CD14-positive monocyte (primary cell): ENCODE results near the gene PAXX. TPM values are rescaled to one million over a fixed set of nuclear protein-coding genes. Genes with fewer than 3 reads are reported as not detected.

Experiments
- DNase-seq, 3 donors: peaks; one replicate each; pipeline ENCODE4 v3.0.0-alpha.2; 2011 to 2022
- H2AFZ ChIP-seq: 2 replicates; pipeline ENCODE4 v1.6.0; 2012; ENCODE audit warnings: mild to moderate bottlenecking, low read depth, low read length, inconsistent platforms; ENCODE audit not compliant: insufficient read depth, poor library complexity, severe bottlenecking
- H3K27ac ChIP-seq, 2 donors: 1 replicate in 1 of 2; 2 replicates in 1 of 2; pipeline ENCODE4 v1.5.1; 2012 to 2013; ENCODE audit warnings: low read length in 2 of 2, control low read depth in 1 of 2, inconsistent platforms in 1 of 2, low read depth in 1 of 2, mild to moderate bottlenecking in 1 of 2
- H3K27me3 ChIP-seq, 2 donors: one replicate each; pipeline versions ENCODE4 v1.6.0 to v1.6.1; 2011 to 2013; ENCODE audit warnings: low read length in 2 of 2; ENCODE audit not compliant: control insufficient read depth in 2 of 2, insufficient read depth in 2 of 2
- H3K36me3 ChIP-seq, 2 donors: replicated peaks in 1 of 2; 1 replicate in 1 of 2; 2 replicates in 1 of 2; pipeline versions ENCODE4 v1.5.1 to v1.6.1; 2012 to 2013; ENCODE audit warnings: low read length in 2 of 2, control low read depth in 1 of 2, inconsistent platforms in 1 of 2, mild to moderate bottlenecking in 1 of 2; ENCODE audit not compliant: insufficient read depth in 2 of 2, control insufficient read depth in 1 of 2
- H3K4me1 ChIP-seq, 2 donors: 1 replicate in 1 of 2; 2 replicates in 1 of 2; pipeline versions ENCODE4 v1.5.1 to v1.6.1; 2012 to 2013; ENCODE audit warnings: low read length in 2 of 2, control low read depth in 1 of 2, inconsistent platforms in 1 of 2, mild to moderate bottlenecking in 1 of 2, moderate library complexity in 1 of 2; ENCODE audit not compliant: insufficient read depth in 2 of 2, control insufficient read depth in 1 of 2
- H3K4me2 ChIP-seq: replicated peaks from 2 replicates; pipeline ENCODE3; 2012; ENCODE audit warnings: low read length, moderate library complexity, mild to moderate bottlenecking; ENCODE audit not compliant: poor library complexity, severe bottlenecking; ENCODE audit errors: extremely low read depth
- H3K4me3 ChIP-seq, 3 experiments: fragments of 200-600 bp in 1 of 3; sonication (generic) in 1 of 3; replicated peaks in 1 of 3; 1 replicate in 2 of 3; 2 replicates in 1 of 3; pipeline ENCODE4 v1.5.1; 2011 to 2013; ENCODE audit warnings: low read length in 3 of 3, mild to moderate bottlenecking in 3 of 3, control low read depth in 2 of 3, low read depth in 2 of 3, inconsistent platforms in 1 of 3, moderate library complexity in 1 of 3
- H3K79me2 ChIP-seq: 2 replicates; pipeline ENCODE4 v1.6.0; 2012; ENCODE audit warnings: mild to moderate bottlenecking, control low read depth, inconsistent platforms, low read length, moderate library complexity; ENCODE audit not compliant: insufficient read depth
- H3K9ac ChIP-seq: 2 replicates; pipeline ENCODE4 v1.6.0; 2017; ENCODE audit warnings: low read length, mild to moderate bottlenecking; ENCODE audit not compliant: insufficient read depth, poor library complexity, severe bottlenecking
- H3K9me3 ChIP-seq, 2 donors: replicated peaks in 1 of 2; 1 replicate in 1 of 2; 2 replicates in 1 of 2; pipeline versions ENCODE4 v1.5.1 to v1.6.1; 2012 to 2013; ENCODE audit warnings: low read length in 2 of 2, control low read depth in 1 of 2; ENCODE audit not compliant: control insufficient read depth in 1 of 2, insufficient read depth in 1 of 2
- H4K20me1 ChIP-seq: 2 replicates; pipeline ENCODE4 v1.6.0; 2012; ENCODE audit warnings: mild to moderate bottlenecking, low read length, control low read depth, moderate library complexity; ENCODE audit not compliant: insufficient read depth
- H3K27ac Mint-ChIP-seq, 7 donors: one replicate each; pipeline ENCODE4 v1.8.0; 2020; ENCODE audit warnings: mild to moderate bottlenecking in 7 of 7, mixed read lengths in 7 of 7, moderate library complexity in 6 of 7, inconsistent platforms in 2 of 7
- H3K27me3 Mint-ChIP-seq, 3 donors: one replicate each; pipeline ENCODE4 v1.8.0; 2021 to 2022; ENCODE audit warnings: low read depth in 3 of 3, mild to moderate bottlenecking in 3 of 3, mixed read lengths in 3 of 3, moderate library complexity in 3 of 3, inconsistent platforms in 1 of 3
- H3K36me3 Mint-ChIP-seq, 2 donors: one replicate each; pipeline ENCODE4 v1.8.0; 2020; ENCODE audit warnings: mixed read lengths in 2 of 2, inconsistent platforms in 1 of 2, mild to moderate bottlenecking in 1 of 2
- H3K4me1 Mint-ChIP-seq: one replicate; pipeline ENCODE4 v1.8.0; 2020; ENCODE audit warnings: mild to moderate bottlenecking, mixed read lengths
- H3K4me3 Mint-ChIP-seq, 2 donors: one replicate each; pipeline ENCODE4 v1.8.0; 2020; ENCODE audit warnings: mild to moderate bottlenecking in 2 of 2, mixed read lengths in 2 of 2, moderate library complexity in 1 of 2
- H3K9me3 Mint-ChIP-seq, 7 donors: one replicate each; pipeline ENCODE4 v1.8.0; 2020 to 2022; ENCODE audit warnings: mixed read lengths in 7 of 7, mild to moderate bottlenecking in 6 of 7, moderate library complexity in 6 of 7, inconsistent platforms in 2 of 7
- CTCF ChIP-seq: fragments of 200-600 bp; IDR thresholded peaks from one replicate; pipeline ENCODE4 v1.8.0; 2022; ENCODE audit warnings: antibody characterized with exemption, mild to moderate bottlenecking
- WGBS: methylation state at CpG from one replicate; pipeline ENCODE4 v1.1.5; 2013; ENCODE audit warnings: missing lambda C conversion rate; ENCODE audit not compliant: insufficient coverage; 5-methylcytosine and 5-hydroxymethylcytosine counted together
- intact Hi-C, 2 donors: fragments of 100-400 bp; cut with micrococcal nuclease; formaldehyde crosslinking; loops; one replicate each; pipeline versions ENCODE4 v1.15.0 to v1.15.1; 2023
- polyA plus RNA-seq, 3 donors: library from polyadenylated mRNA; depleted of rRNA in 1 of 3; unstranded in 2 of 3; stranded (reverse) in 1 of 3; fragments of 300-500 nt in 2 of 3; fragments of >200 nt in 1 of 3; fragmentation: Illumina TruSeq in 2 of 3; gene quantifications; 1 replicate in 2 of 3; 2 replicates in 1 of 3; pipeline ENCODE4 v1.2.3, GENCODE V29; 2012 to 2021

The PAXX gene
- polyA plus RNA-seq, 3 donors = 35.3 to 92.9 (median 40.7) TPM

GRCh38 chr9:137009217-137009616 is 17.0 kb downstream of the PAXX start:
- H3K4me1 ChIP-seq = no peaks in the 10 kb centered on the region
- intact Hi-C loops = no loop called here
- H3K27ac Mint-ChIP-seq = no peak overlapping the region
- no peak overlapping the region for H3K9ac ChIP-seq
- H3K9me3 Mint-ChIP-seq = peaks cover 4 to 16% (median 7%) of the 10 kb centered on the region in 7 donors
- 100% methylated on average over 6 of the region's 18 CpGs for WGBS
- no peaks in the 10 kb centered on the region for H3K79me2 ChIP-seq
- no peak overlapping the region for H3K4me2 ChIP-seq
- no peak overlapping the region for H3K4me3 ChIP-seq
- no peak overlapping the region for H2AFZ ChIP-seq
- H3K27me3 ChIP-seq = no peaks in the 10 kb centered on the region
- no peaks in the 10 kb centered on the region for H3K36me3 ChIP-seq
- H3K27me3 Mint-ChIP-seq = peaks cover 5 to 8% (median 6%) of the 10 kb centered on the region in 3 donors
- peaks cover 3% of the 10 kb centered on the region for H3K4me1 Mint-ChIP-seq
- no peaks in the 10 kb centered on the region for H4K20me1 ChIP-seq
- peaks cover 0 to 10% of the 10 kb centered on the region in 2 donors for H3K9me3 ChIP-seq
- DNase-seq = no peak
- no peak overlapping the region for H3K4me3 Mint-ChIP-seq
- no peak overlapping the region for H3K27ac ChIP-seq
- H3K36me3 Mint-ChIP-seq = peaks cover 4 to 17% of the 10 kb centered on the region in 2 donors
- TF ChIP-seq CTCF = no peak

GRCh38 chr9:137009938-137010732 is 17.9 kb downstream of the PAXX start:
- no peak overlapping the region for H3K4me3 Mint-ChIP-seq
- no peak overlapping the region for H3K27ac Mint-ChIP-seq
- Histone ChIP-seq H2AFZ (no peak overlapping the region), H3K27ac (no peak overlapping the region), H3K4me1 (no peaks in the 10 kb centered on the region), H3K4me3 (no peak overlapping the region), H3K9me3 (peaks cover 0 to 3% of the 10 kb centered on the region in 2 donors), H3K27me3 (no peaks in the 10 kb centered on the region), H4K20me1 (no peaks in the 10 kb centered on the region), H3K79me2 (no peaks in the 10 kb centered on the region), H3K4me2 (no peak overlapping the region), H3K36me3 (no peaks in the 10 kb centered on the region), H3K9ac (no peak overlapping the region)
- peaks cover 3 to 5% (median 5%) of the 10 kb centered on the region in 3 donors for H3K27me3 Mint-ChIP-seq
- peaks cover 4 to 21% of the 10 kb centered on the region in 2 donors for H3K36me3 Mint-ChIP-seq
- 97% methylated on average over 44 of the region's 49 CpGs for WGBS
- no peak for DNase-seq
- peaks cover 0 to 11% (median 1%) of the 10 kb centered on the region in 7 donors for H3K9me3 Mint-ChIP-seq
- intact Hi-C loops = no loop called here
- TF ChIP-seq CTCF = no peak
- H3K4me1 Mint-ChIP-seq = peaks cover 3% of the 10 kb centered on the region
